ENCODE measurements around the gene NHLRC3.
A peak's percentile ranks its signal among the peaks of the same experiment; 100 is the strongest.

GRCh38 chr13:39037410-39037879 lies 811 bp upstream of the NHLRC3 start:
- TF ChIP-seq, protein P1, sequence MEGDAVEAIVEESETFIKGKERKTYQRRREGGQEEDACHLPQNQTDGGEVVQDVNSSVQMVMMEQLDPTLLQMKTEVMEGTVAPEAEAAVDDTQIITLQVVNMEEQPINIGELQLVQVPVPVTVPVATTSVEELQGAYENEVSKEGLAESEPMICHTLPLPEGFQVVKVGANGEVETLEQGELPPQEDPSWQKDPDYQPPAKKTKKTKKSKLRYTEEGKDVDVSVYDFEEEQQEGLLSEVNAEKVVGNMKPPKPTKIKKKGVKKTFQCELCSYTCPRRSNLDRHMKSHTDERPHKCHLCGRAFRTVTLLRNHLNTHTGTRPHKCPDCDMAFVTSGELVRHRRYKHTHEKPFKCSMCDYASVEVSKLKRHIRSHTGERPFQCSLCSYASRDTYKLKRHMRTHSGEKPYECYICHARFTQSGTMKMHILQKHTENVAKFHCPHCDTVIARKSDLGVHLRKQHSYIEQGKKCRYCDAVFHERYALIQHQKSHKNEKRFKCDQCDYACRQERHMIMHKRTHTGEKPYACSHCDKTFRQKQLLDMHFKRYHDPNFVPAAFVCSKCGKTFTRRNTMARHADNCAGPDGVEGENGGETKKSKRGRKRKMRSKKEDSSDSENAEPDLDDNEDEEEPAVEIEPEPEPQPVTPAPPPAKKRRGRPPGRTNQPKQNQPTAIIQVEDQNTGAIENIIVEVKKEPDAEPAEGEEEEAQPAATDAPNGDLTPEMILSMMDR (IDR thresholded peaks at IDR 0.05): peak in 1 of 2 donors; percentile 8
- TF ChIP-seq POLR2A (IDR thresholded peaks at IDR 0.05) (no peak), POLR2AphosphoS5 (IDR thresholded peaks at IDR 0.05) (no peak)
